H1 (cell line): ENCODE data around the gene MMAB. TPM values are rescaled to one million over a fixed set of nuclear protein-coding genes. Genes with fewer than 3 reads are reported as not detected.

Source experiments
- CTCF ChIA-PET: fragments of 300-600 bp; sonication (Branson Sonifier 250); formaldehyde crosslinking; loops from one replicate; lab custom pipeline; 2021; ENCODE audit not compliant: partially characterized antibody; lab: Charles Lee
- POLR2A ChIA-PET: fragments of 300-600 bp; sonication (Branson Sonifier 250); formaldehyde crosslinking; loops from one replicate; lab custom pipeline; 2021; ENCODE audit warnings: inconsistent platforms; ENCODE audit not compliant: partially characterized antibody; lab: Charles Lee
- DNase-seq, 2 experiments: peaks; one replicate each; pipeline versions ENCODE4 v3.0.0 to v3.0.0-alpha.2; 2010 to 2022; ENCODE audit warnings: low spot score in 2 of 2, low read depth in 1 of 2, mixed read lengths in 1 of 2
- FAIRE-seq: peaks from 2 replicates; lab custom pipeline; 2011; peaks lifted over from hg19 to GRCh38; lab: Jason Lieb, UNC
- H2AFZ ChIP-seq: 2 replicates; pipeline ENCODE4 v1.8.1; 2012; ENCODE audit warnings: low read length, inconsistent platforms
- H2AK5ac ChIP-seq: 2 replicates; pipeline ENCODE4 v1.6.1; 2013; ENCODE audit warnings: low read depth, low read length
- H2BK120ac ChIP-seq: replicated peaks from 2 replicates; pipeline ENCODE3; 2013; ENCODE audit warnings: low read depth, low read length, inconsistent platforms
- H2BK12ac ChIP-seq: 2 replicates; pipeline ENCODE4 v1.6.1; 2013; ENCODE audit warnings: low read depth, low read length
- H2BK15ac ChIP-seq: 2 replicates; pipeline ENCODE4 v1.6.1; 2013; ENCODE audit warnings: low read length
- H2BK20ac ChIP-seq: 2 replicates; pipeline ENCODE4 v1.6.1; 2013; ENCODE audit warnings: low read length
- H2BK5ac ChIP-seq: 2 replicates; pipeline ENCODE4 v1.6.1; 2013; ENCODE audit warnings: low read depth, low read length
- H3K14ac ChIP-seq: 2 replicates; pipeline ENCODE4 v1.6.1; 2013; ENCODE audit warnings: inconsistent platforms; ENCODE audit not compliant: insufficient read length
- H3K18ac ChIP-seq: 2 replicates; pipeline ENCODE4 v1.6.1; 2013; ENCODE audit warnings: low read length; ENCODE audit errors: extremely low read depth
- H3K23ac ChIP-seq: 2 replicates; pipeline ENCODE4 v1.6.1; 2013; ENCODE audit warnings: inconsistent platforms; ENCODE audit not compliant: insufficient read length
- H3K23me2 ChIP-seq: 2 replicates; pipeline ENCODE4 v1.6.1; 2013; ENCODE audit warnings: low read depth, low read length
- H3K27ac ChIP-seq: 2 replicates; pipeline ENCODE4 v1.6.1; 2011; ENCODE audit warnings: low read depth, low read length, inconsistent platforms
- H3K27me3 ChIP-seq, 4 experiments: replicated peaks in 1 of 4; 1 replicate in 1 of 4; 2 replicates in 3 of 4; pipeline versions ENCODE4 v1.6.1 to v1.8.1; 2011 to 2013; ENCODE audit warnings: low read length in 3 of 4, mild to moderate bottlenecking in 3 of 4, inconsistent platforms in 2 of 4, mixed read lengths in 2 of 4, moderate library complexity in 1 of 4; ENCODE audit not compliant: control insufficient read depth in 3 of 4, insufficient read depth in 3 of 4; ENCODE audit errors: extremely low read depth in 1 of 4
- H3K36me3 ChIP-seq, 4 experiments: 2 replicates each; pipeline versions ENCODE4 v1.6.1 to v1.8.1; 2011 to 2013; ENCODE audit warnings: mild to moderate bottlenecking in 4 of 4, low read length in 3 of 4, moderate library complexity in 2 of 4, control low read depth in 1 of 4, inconsistent platforms in 1 of 4; ENCODE audit not compliant: insufficient read depth in 4 of 4, control insufficient read depth in 2 of 4
- H3K4ac ChIP-seq: replicated peaks from 2 replicates; pipeline ENCODE3; 2013; ENCODE audit warnings: low read length, low read depth, mixed read lengths, inconsistent platforms; ENCODE audit not compliant: insufficient read length
- H3K4me1 ChIP-seq, 4 experiments: replicated peaks in 1 of 4; 1 replicate in 1 of 4; 2 replicates in 3 of 4; pipeline versions ENCODE4 v1.6.1 to v1.8.1; 2011 to 2013; ENCODE audit warnings: low read length in 3 of 4, inconsistent platforms in 2 of 4, mixed read lengths in 1 of 4; ENCODE audit not compliant: insufficient read depth in 4 of 4, control insufficient read depth in 3 of 4
- H3K4me2 ChIP-seq, 2 experiments: 2 replicates each; pipeline versions ENCODE4 v1.6.1 to v1.8.1; 2011 to 2013; ENCODE audit warnings: low read depth in 2 of 2, low read length in 2 of 2, control low read depth in 1 of 2, inconsistent platforms in 1 of 2, mild to moderate bottlenecking in 1 of 2; ENCODE audit not compliant: insufficient read depth in 1 of 2
- H3K4me3 ChIP-seq, 4 experiments: fragments of 200-600, 300-600 bp in 1 of 4; sonication (generic), shearing (Covaris generic), sonication (Bioruptor Twin) in 1 of 4; 2 replicates each; pipeline versions ENCODE4 v1.5.1 to v1.8.1; 2011 to 2016; ENCODE audit warnings: low read length in 4 of 4, low read depth in 3 of 4, control low read depth in 2 of 4, inconsistent platforms in 2 of 4, mild to moderate bottlenecking in 2 of 4, mixed read lengths in 1 of 4, moderate library complexity in 1 of 4; ENCODE audit not compliant: insufficient read depth in 2 of 4; ENCODE audit errors: extremely low read depth in 1 of 4
- H3K56ac ChIP-seq: replicated peaks from 2 replicates; pipeline ENCODE3; 2013; ENCODE audit warnings: low read depth, mild to moderate bottlenecking, mixed read lengths, low read length, inconsistent platforms; ENCODE audit not compliant: insufficient read length
- H3K79me1 ChIP-seq: 2 replicates; pipeline ENCODE4 v1.6.1; 2013; ENCODE audit warnings: low read depth, low read length, control low read depth
- H3K79me2 ChIP-seq, 2 experiments: 2 replicates each; pipeline versions ENCODE4 v1.6.1 to v1.8.1; 2012 to 2013; ENCODE audit warnings: low read length in 2 of 2, mild to moderate bottlenecking in 2 of 2, inconsistent platforms in 1 of 2; ENCODE audit not compliant: insufficient read depth in 2 of 2, control insufficient read depth in 1 of 2
- H3K9ac ChIP-seq, 4 experiments: replicated peaks in 1 of 4; 1 replicate in 1 of 4; 2 replicates in 3 of 4; pipeline versions ENCODE4 v1.6.1 to v1.8.1; 2011 to 2013; ENCODE audit warnings: low read depth in 3 of 4, low read length in 3 of 4, control low read depth in 2 of 4, mild to moderate bottlenecking in 2 of 4, moderate library complexity in 2 of 4, inconsistent platforms in 1 of 4; ENCODE audit errors: extremely low read depth in 1 of 4
- H3K9me3 ChIP-seq, 2 experiments: 2 replicates each; pipeline versions ENCODE4 v1.6.1 to v1.8.1; 2012 to 2013; ENCODE audit warnings: mild to moderate bottlenecking in 2 of 2, moderate library complexity in 2 of 2, control low read depth in 1 of 2, inconsistent platforms in 1 of 2, low read depth in 1 of 2, low read length in 1 of 2, mixed read lengths in 1 of 2; ENCODE audit not compliant: insufficient read depth in 2 of 2
- H4K20me1 ChIP-seq, 2 experiments: replicated peaks in 1 of 2; 2 replicates each; pipeline versions ENCODE3 to v1.8.1; 2011 to 2013; ENCODE audit warnings: inconsistent platforms in 2 of 2, low read length in 2 of 2, mild to moderate bottlenecking in 1 of 2; ENCODE audit not compliant: insufficient read depth in 2 of 2, control insufficient read depth in 1 of 2
- H4K5ac ChIP-seq: 2 replicates; pipeline ENCODE4 v1.6.1; 2013; ENCODE audit warnings: low read length, low read depth, mixed read lengths, inconsistent platforms; ENCODE audit not compliant: insufficient read length
- H4K8ac ChIP-seq: 2 replicates; pipeline ENCODE4 v1.8.0; 2013; ENCODE audit warnings: mild to moderate bottlenecking, moderate library complexity, low read length, inconsistent platforms; ENCODE audit not compliant: insufficient read depth; ENCODE audit errors: extremely low read depth
- H4K91ac ChIP-seq: replicated peaks from 2 replicates; pipeline ENCODE3; 2013; ENCODE audit warnings: low read length, mixed read lengths, inconsistent platforms; ENCODE audit not compliant: insufficient read length
- ASH2L ChIP-seq: fragments of 200-600, 300-600 bp; sonication (generic); IDR thresholded peaks from one replicate; pipeline ENCODE4 v1.7.1; 2017; ENCODE audit warnings: low read length
- CREB1 ChIP-seq: IDR thresholded peaks from 2 replicates; pipeline ENCODE4 v1.6.1; 2012; ENCODE audit warnings: inconsistent platforms
- HDAC6 ChIP-seq: IDR thresholded peaks from one replicate; pipeline ENCODE4 v1.7.1; 2012; ENCODE audit warnings: low read depth, mild to moderate bottlenecking, inconsistent platforms, low read length, moderate library complexity
- KDM1A ChIP-seq: fragments of 200-600, 300-600 bp; sonication (generic); IDR thresholded peaks from 2 replicates; pipeline ENCODE4 v1.7.1; 2016; ENCODE audit warnings: mild to moderate bottlenecking, low read length, borderline replicate concordance
- KDM4A ChIP-seq: IDR thresholded peaks from one replicate; pipeline ENCODE4 v1.7.1; 2012; ENCODE audit warnings: low read depth, mild to moderate bottlenecking, moderate library complexity, low read length, inconsistent platforms; ENCODE audit not compliant: severe bottlenecking
- NANOG ChIP-seq: IDR thresholded peaks from 2 replicates; pipeline ENCODE4 v1.6.1; 2011; ENCODE audit warnings: low read length, low read depth, mild to moderate bottlenecking, inconsistent platforms; ENCODE audit not compliant: insufficient read depth, poor library complexity, severe bottlenecking
- NRF1 ChIP-seq: IDR thresholded peaks from 2 replicates; pipeline ENCODE4 v1.6.1; 2011; ENCODE audit warnings: mild to moderate bottlenecking, low read depth, low read length, improper control_type of control experiment
- PHF8 ChIP-seq: fragments of 200-600 bp; sonication (generic); conservative IDR thresholded peaks from 2 replicates; pipeline ENCODE4 v1.7.1; 2012; ENCODE audit warnings: low read depth, mild to moderate bottlenecking, inconsistent platforms, low read length, moderate library complexity
- POLR2A ChIP-seq, 2 experiments: IDR thresholded peaks; 1 replicate in 1 of 2; 2 replicates in 1 of 2; pipeline ENCODE4 v1.6.1; 2011; ENCODE audit warnings: low read depth in 2 of 2, low read length in 2 of 2, mild to moderate bottlenecking in 2 of 2; ENCODE audit errors: control extremely low read depth in 1 of 2
- RBBP5 ChIP-seq: IDR thresholded peaks from 2 replicates; pipeline ENCODE4 v1.7.1; 2012; ENCODE audit warnings: low read depth, mild to moderate bottlenecking, inconsistent platforms, low read length, moderate library complexity, borderline replicate concordance
- RFX5 ChIP-seq: IDR thresholded peaks from 2 replicates; pipeline ENCODE4 v1.6.1; 2011; ENCODE audit warnings: low read depth, low read length, improper control_type of control experiment, borderline replicate concordance
- SIN3A ChIP-seq, 2 experiments: IDR thresholded peaks in 1 of 2; conservative IDR thresholded peaks in 1 of 2; 2 replicates each; pipeline ENCODE4 v1.6.1; 2011 to 2012; ENCODE audit warnings: low read length in 2 of 2, improper control_type of control experiment in 1 of 2, low read depth in 1 of 2, mild to moderate bottlenecking in 1 of 2
- SP2 ChIP-seq: IDR thresholded peaks from 2 replicates; pipeline ENCODE4 v1.6.1; 2012; ENCODE audit warnings: mild to moderate bottlenecking, low read length, inconsistent platforms
- SRF ChIP-seq: IDR thresholded peaks from 2 replicates; pipeline ENCODE4 v1.6.1; 2011; ENCODE audit warnings: mild to moderate bottlenecking, low read depth, low read length, moderate library complexity
- TBP ChIP-seq: IDR thresholded peaks from 2 replicates; pipeline ENCODE4 v1.6.1; 2011; ENCODE audit warnings: low read depth, low read length, improper control_type of control experiment
- WGBS, 2 experiments: shearing (Covaris generic) in 1 of 2; methylation state at CpG; one replicate each; pipeline versions ENCODE4 v1.1.6 to v1.1.7; 2013 to 2015; ENCODE audit warnings: low lambda C conversion rate in 2 of 2, mixed read lengths in 2 of 2, inconsistent platforms in 1 of 2, low coverage in 1 of 2, missing lambda C conversion rate in 1 of 2; ENCODE audit not compliant: insufficient replicate concordance in 2 of 2, insufficient coverage in 1 of 2, insufficient read length in 1 of 2; ENCODE audit errors: extremely low coverage in 1 of 2, missing lambda C conversion rate in 1 of 2; 5-methylcytosine and 5-hydroxymethylcytosine counted together
- polyA plus RNA-seq, 7 experiments: library from polyadenylated mRNA; depleted of rRNA in 3 of 7; stranded (reverse) in 5 of 7; unstranded in 2 of 7; fragments of >200 nt in 5 of 7; fragments of 200-250 nt in 2 of 7; gene quantifications; 1 replicate in 5 of 7; 2 replicates in 1 of 7; 4 replicates in 1 of 7; pipeline versions ENCODE4 v1.2.1 to v1.2.3, GENCODE V29; 2011 to 2013; ENCODE audit warnings: missing spikeins in 2 of 7, mixed read lengths in 2 of 7
- total RNA-seq: library from RNA; stranded (reverse); fragmentation: NEBNext Ultra II Directional; extraction: Animal tissue kit (Norgen Biotek cat#: 25700); gene quantifications from 2 replicates; pipeline ENCODE4 v1.2.1, GENCODE V29; 2021

Gene MMAB
- total and polyA plus RNA-seq, 2 of the 8 experiments (the other 6 are each of a cell fraction or from before 2014, with no cell fraction given) = 12.9 to 18.5 TPM

GRCh38 chr12:109618082-109618481, 44.8 kb upstream of the MMAB start:
- no peak overlapping the region for H3K14ac ChIP-seq
- H2BK120ac ChIP-seq = no peak overlapping the region
- H3K4me1 ChIP-seq = peaks cover 0 to 4% (median 2%) of the 10 kb centered on the region in 4 experiments; a peak in 3 of 7 replicates
- H2BK15ac ChIP-seq = no peak overlapping the region
- POLR2A ChIA-PET = interaction anchor here (1.5 kb wide), 1 partner anchor 96 kb away, joined by 3 read pairs; no protein-coding TSS in a partner anchor
- H3K27me3 ChIP-seq = no peaks in the 10 kb centered on the region; a peak in 1 of 7 replicates
- no peak overlapping the region for H3K9ac ChIP-seq
- H4K8ac ChIP-seq = no peak overlapping the region
- H3K4ac ChIP-seq = no peak overlapping the region
- no peak overlapping the region for H4K91ac ChIP-seq
- no peak overlapping the region for H3K56ac ChIP-seq
- H2BK20ac ChIP-seq = no peak overlapping the region
- no peaks in the 10 kb centered on the region for H3K23me2 ChIP-seq
- DNase-seq (no peak), FAIRE-seq (no peak)
- no peak overlapping the region for H4K5ac ChIP-seq
- H4K20me1 ChIP-seq = no peaks in the 10 kb centered on the region
- CTCF ChIA-PET = interaction anchor here (0.7 to 2.3 kb wide), 6 partner anchors 20 to 136 kb away, joined by 3 to 7 read pairs (median 3); no protein-coding TSS in a partner anchor
- H2AK5ac ChIP-seq = no peak overlapping the region
- H2AFZ ChIP-seq = no peak overlapping the region
- no peak overlapping the region for H2BK12ac ChIP-seq
- no peaks in the 10 kb centered on the region for H3K36me3 ChIP-seq
- no peak overlapping the region for H3K18ac ChIP-seq
- no peak overlapping the region for H3K23ac ChIP-seq
- no peaks in the 10 kb centered on the region for H3K9me3 ChIP-seq
- H3K79me2 ChIP-seq = no peaks in the 10 kb centered on the region
- H2BK5ac ChIP-seq = no peak overlapping the region
- 95% methylated on average over 5 of the region's 5 CpGs; no CpG with 5 or more reads in 1 of the 2 experiments for WGBS, 2 experiments
- H3K4me2 ChIP-seq = no peak overlapping the region
- no peak overlapping the region for H3K27ac ChIP-seq
- no peak overlapping the region for H3K4me3 ChIP-seq
- H3K79me1 ChIP-seq = no peaks in the 10 kb centered on the region
- no peak for TF ChIP-seq RFX5
- TF ChIP-seq NRF1 = no peak
- no peak for TF ChIP-seq NANOG
- TF ChIP-seq KDM4A = no peak
- TF ChIP-seq KDM1A = no peak
- no peak for TF ChIP-seq HDAC6
- no peak for TF ChIP-seq CREB1
- no peak for TF ChIP-seq ASH2L
- no peak for TF ChIP-seq SIN3A (conservative IDR thresholded peaks at IDR 0.05 in 1 of 2, IDR thresholded peaks at IDR 0.05 in 1 of 2; ENCODE audit: low read depth in 1 of 2, low read length in 2 of 2)
- TF ChIP-seq SP2 = no peak
- no peak for TF ChIP-seq POLR2A (IDR thresholded peaks at IDR 0.05; ENCODE audit: control extremely low read depth in 1 of 2, low read depth in 2 of 2, low read length in 2 of 2)
- TF ChIP-seq PHF8 = no peak
- TF ChIP-seq SRF = no peak
- TF ChIP-seq RBBP5 = no peak
- no peak for TF ChIP-seq TBP
